ENCODE results near the gene MATCAP1. TPM values are rescaled to one million over a fixed set of nuclear protein-coding genes. Genes with fewer than 3 reads are reported as not detected.
A peak's percentile ranks its signal among the peaks of the same experiment; 100 is the strongest.

MATCAP1 gene
- total RNA-seq, 1 experiment from 2014 or later, result 33.9 TPM

GRCh38 chr16:67151431-67152097 is 32.2 kb downstream of the MATCAP1 start:
- H3K27me3 ChIP-seq (replicated peaks; ENCODE audit: insufficient read depth, low read depth, low read length, poor library complexity), result no peaks in the 10 kb centered on the region
- H3K4me3 ChIP-seq (ENCODE audit: low read depth, low read length, poor library complexity, severe bottlenecking), result peak overlapping the region; percentile 83
- TF ChIP-seq CTCF (conservative IDR thresholded peaks at IDR 0.05; ENCODE audit: low read depth, low read length), result no peak
- no peak for TF ChIP-seq EZH2 (IDR thresholded peaks at IDR 0.05; ENCODE audit: borderline replicate concordance, low read depth, low read length, poor library complexity, severe bottlenecking)
- no TSS peak for BruUV-seq (replicated peaks)
- peaks cover 24% of the 10 kb centered on the region for H3K36me3 ChIP-seq (ENCODE audit: insufficient read depth, low read length, poor library complexity, severe bottlenecking)
- POLR2A ChIA-PET (ENCODE audit: low non-redundant PET), result interaction anchor here (0.6 kb wide), 1 partner anchor 133 kb away, joined by 7 read pairs; no protein-coding TSS in a partner anchor
- DNase-seq (ENCODE audit: low spot score), result no peak
- H3K27ac ChIP-seq (ENCODE audit: low read depth, low read length, poor library complexity, severe bottlenecking), result peak overlapping the region; percentile 81
- H3K9me3 ChIP-seq (ENCODE audit: low read depth, low read length, poor library complexity, severe bottlenecking), result no peaks in the 10 kb centered on the region
- CTCF ChIA-PET, result interaction anchor here (0.5 to 1.8 kb wide), 3 partner anchors 81 to 241 kb away, joined by 3 to 6 read pairs (median 3); no protein-coding TSS in a partner anchor
- peaks cover 13% of the 10 kb centered on the region for H3K4me1 ChIP-seq (ENCODE audit: insufficient read depth, low read length, poor library complexity, severe bottlenecking)
- intact Hi-C loops (cut with micrococcal nuclease; ENCODE audit: unreplicated experiment), result loop anchor here (2.0 to 10.0 kb wide), 3 partner anchors 137 to 257 kb away; no protein-coding TSS in a partner anchor

GRCh38 chr16:67150833-67151396 is 32.8 kb downstream of the MATCAP1 start, which contains the start of gene B3GNT9:
TSS of gene B3GNT9 (minus strand) at chr16:67150998. CDS start at chr16:67150485, 513 bp downstream.
- DNase-seq (ENCODE audit: low spot score), result peak; percentile 88
- TF ChIP-seq EZH2 (IDR thresholded peaks at IDR 0.05; ENCODE audit: borderline replicate concordance, low read depth, low read length, poor library complexity, severe bottlenecking) (no peak), CTCF (conservative IDR thresholded peaks at IDR 0.05; ENCODE audit: low read depth, low read length) (no peak)
- Histone ChIP-seq H3K4me1 (ENCODE audit: insufficient read depth, low read length, poor library complexity, severe bottlenecking) (peaks cover 13% of the 10 kb centered on the region), H3K9me3 (ENCODE audit: low read depth, low read length, poor library complexity, severe bottlenecking) (no peaks in the 10 kb centered on the region), H3K27ac (ENCODE audit: low read depth, low read length, poor library complexity, severe bottlenecking) (peak within 1 kb of the TSS; percentile 81), H3K27me3 (replicated peaks; ENCODE audit: insufficient read depth, low read depth, low read length, poor library complexity) (no peaks in the 10 kb centered on the region), H3K4me3 (ENCODE audit: low read depth, low read length, poor library complexity, severe bottlenecking) (peak within 1 kb of the TSS; percentile 83), H3K36me3 (ENCODE audit: insufficient read depth, low read length, poor library complexity, severe bottlenecking) (peaks cover 30% of the 10 kb centered on the region)
- POLR2A ChIA-PET (ENCODE audit: low non-redundant PET), result no interaction called here
- CTCF ChIA-PET, result interaction anchor here (0.5 to 1.8 kb wide), 3 partner anchors 133 to 242 kb away, joined by 3 to 6 read pairs (median 3); no protein-coding TSS in a partner anchor
- no TSS peak for BruUV-seq (replicated peaks)
- intact Hi-C loops (cut with micrococcal nuclease; ENCODE audit: unreplicated experiment), result loop anchor here (2.0 to 10.0 kb wide), 3 partner anchors 136 to 256 kb away; no protein-coding TSS in a partner anchor

GRCh38 chr16:67150047-67150832 is 33.5 kb downstream of the MATCAP1 start:
- ChIA-PET CTCF (interaction anchor here (0.8 to 1.8 kb wide), 2 partner anchors 132 to 137 kb away, joined by 3 to 6 read pairs; no protein-coding TSS in a partner anchor), POLR2A (ENCODE audit: low non-redundant PET) (no interaction called here)
- peak overlapping the region; percentile 83 for H3K4me3 ChIP-seq (ENCODE audit: low read depth, low read length, poor library complexity, severe bottlenecking)
- no peaks in the 10 kb centered on the region for H3K9me3 ChIP-seq (ENCODE audit: low read depth, low read length, poor library complexity, severe bottlenecking)
- peak; percentile 89 for DNase-seq (ENCODE audit: low spot score)
- peaks cover 9% of the 10 kb centered on the region for H3K4me1 ChIP-seq (ENCODE audit: insufficient read depth, low read length, poor library complexity, severe bottlenecking)
- H3K36me3 ChIP-seq (ENCODE audit: insufficient read depth, low read length, poor library complexity, severe bottlenecking), result peaks cover 37% of the 10 kb centered on the region
- H3K27me3 ChIP-seq (replicated peaks; ENCODE audit: insufficient read depth, low read depth, low read length, poor library complexity), result no peaks in the 10 kb centered on the region
- intact Hi-C loops (cut with micrococcal nuclease; ENCODE audit: unreplicated experiment), result loop anchor here (2.0 to 10.0 kb wide), 3 partner anchors 135 to 255 kb away; no protein-coding TSS in a partner anchor
- H3K27ac ChIP-seq (ENCODE audit: low read depth, low read length, poor library complexity, severe bottlenecking), result peak overlapping the region; percentile 81
- BruUV-seq (replicated peaks), result no TSS peak
- TF ChIP-seq CTCF (conservative IDR thresholded peaks at IDR 0.05; ENCODE audit: low read depth, low read length) (peak; percentile 21; the same call in 1 of the 2 replicates), EZH2 (IDR thresholded peaks at IDR 0.05; ENCODE audit: borderline replicate concordance, low read depth, low read length, poor library complexity, severe bottlenecking) (no peak)
